IMR-90 (cell line): ENCODE results near the gene HNRNPLL.

Experiments used
- CHD1 ChIP-seq: IDR thresholded peaks from 2 replicates; pipeline ENCODE4 v1.6.1; 2012; ENCODE audit warnings: low read depth, low read length, improper control_type of control experiment
- CTCF ChIP-seq: conservative IDR thresholded peaks from 2 replicates; pipeline ENCODE4 v1.5.1; 2012; ENCODE audit warnings: mild to moderate bottlenecking, low read depth, low read length, improper control_type of control experiment

GRCh38 chr2:38650717-38651116, 48.0 kb upstream of the HNRNPLL start:
- TF ChIP-seq CTCF (no peak), CHD1 (no peak)
